Pancreas (tissue), 10 donors: ENCODE measurements around the gene UCP3. TPM values are rescaled to one million over a fixed set of nuclear protein-coding genes. Genes with fewer than 3 reads are reported as not detected.
A peak's percentile ranks its signal among the peaks of the same experiment; 100 is the strongest.
"Not testable (repeated sequence)": the region's sequence is repeated elsewhere in the genome, so short reads cannot be mapped to it uniquely, and the experiment has no call there.

ENCODE experiments used
- ATAC-seq, 4 donors: fragments of 200-7000 bp; cut with Tn5 transposase; one replicate each; pipeline versions ENCODE4 v1.8.0 to v1.9.1; 2020; ENCODE audit warnings: mild to moderate bottlenecking in 4 of 4, moderate library complexity in 4 of 4
- DNase-seq, 6 donors: peaks; one replicate each; pipeline ENCODE4 v3.0.0-alpha.2; 2020
- FAIRE-seq: peaks from 2 replicates; lab custom pipeline; 2012; peaks lifted over from hg19 to GRCh38; lab: Jason Lieb, UNC
- H3K27ac ChIP-seq, 4 donors: fragments of 200-600 bp; sonication (generic); 1 replicate in 3 of 4; 2 replicates in 1 of 4; pipeline versions ENCODE4 v1.5.0 to v1.8.0; 2020
- H3K27me3 ChIP-seq, 4 donors: fragments of 200-600 bp; one replicate each; pipeline ENCODE4 v1.8.0; 2021
- H3K36me3 ChIP-seq, 3 donors: fragments of 200-600 bp; sonication (generic) in 1 of 3; one replicate each; pipeline versions ENCODE4 v1.5.0 to v1.8.0; 2020 to 2021
- H3K4me1 ChIP-seq, 3 donors: fragments of 200-600 bp; one replicate each; pipeline ENCODE4 v1.8.0; 2021
- H3K4me3 ChIP-seq, 4 donors: fragments of 200-600 bp; sonication (generic) in 2 of 4; one replicate each; pipeline versions ENCODE4 v1.5.0 to v1.8.0; 2020 to 2021
- H3K9me3 ChIP-seq, 4 donors: fragments of 200-600 bp; one replicate each; pipeline ENCODE4 v1.8.0; 2021
- WGBS, 2 donors: extraction: QIAGEN DNeasy Blood & Tissue Kit; methylation state at CpG; one replicate each; pipeline ENCODE4 v1.1.7; 2013; 5-methylcytosine and 5-hydroxymethylcytosine counted together
- intact Hi-C, 3 donors: fragments of 100-400 bp; cut with DNase I; formaldehyde crosslinking; loops; one replicate each; pipeline versions ENCODE4 v1.11.1 to v1.14.2; 2022
- polyA plus RNA-seq, 2 donors: library from polyadenylated mRNA; stranded (reverse); fragments of 200-250 nt; gene quantifications; one replicate each; pipeline ENCODE4 v1.2.3, GENCODE V29; 2013
- total RNA-seq, 6 donors: library from RNA; stranded (reverse); fragmentation: NEBNext Ultra II Directional in 4 of 6; extraction: Animal tissue kit (Norgen Biotek cat#: 25700) in 4 of 6; gene quantifications; one replicate each; pipeline versions ENCODE4 v1.2.1 to v1.2.4, GENCODE V29; 2021 to 2023
- TF ChIP-seq, protein P1 (sequence below), 4 donors: fragments of 200-600 bp; sonication (generic) in 3 of 4; IDR thresholded peaks; one replicate each; pipeline versions ENCODE4 v1.5.0 to v1.8.0; 2021; ENCODE audit warnings: antibody characterized with exemption in 4 of 4
- donor health status: healthy with polysubstance abuse.
- donor health status: DM: no; HTN: no; CAD: no; lungs with moderate emphysema.
- donor health status: DM: no; HTN: no; CAD: no.
- donor health status: control.
- donor health status: control.
- donor health status: Bipolar disorder and iron deficiency.
- donor health status: DM: yes; HTN: yes; CAD: no.
- donor health status: DM: no; HTN: no; CAD: no.
- donor health status: DM: no; HTN: no; CAD: no.
- donor health status: DM: yes; HTN: yes; CAD: no.

Gene UCP3
- total and polyA plus RNA-seq, 8 donors = 0.32 to 2.0 (median 0.87) TPM

DNA sequence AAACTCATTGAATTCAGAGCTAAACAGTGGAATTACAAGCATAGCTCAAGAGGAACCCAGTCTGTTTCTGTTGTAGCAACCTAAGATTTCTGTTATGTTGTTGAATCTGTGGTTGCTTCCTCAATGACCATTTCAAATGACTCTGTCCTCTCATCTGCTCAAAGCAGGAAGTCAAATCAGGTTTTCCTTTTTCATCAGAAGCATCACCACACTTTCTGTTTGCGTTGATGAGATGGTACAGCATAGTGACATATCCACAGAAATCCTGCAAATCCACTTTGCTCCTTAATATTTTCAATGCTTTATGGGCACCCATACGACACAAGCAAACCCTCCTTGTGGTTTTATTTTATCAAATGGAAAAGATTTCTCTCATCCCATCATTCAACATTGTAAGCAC lies 13.6 kb downstream of the UCP3 start:
- Histone ChIP-seq H3K4me1 (no peaks in the 10 kb centered on the region), H3K9me3 (no peaks in the 10 kb centered on the region), H3K27me3 (no peaks in the 10 kb centered on the region), H3K36me3 (no peaks in the 10 kb centered on the region), H3K4me3 (no peak overlapping the region), H3K27ac (no peak overlapping the region)
- intact Hi-C loops = no loop called here
- WGBS, 2 donors = 81 to 85% methylated on average over 2 of the region's 2 CpGs
- TF ChIP-seq, protein P1, sequence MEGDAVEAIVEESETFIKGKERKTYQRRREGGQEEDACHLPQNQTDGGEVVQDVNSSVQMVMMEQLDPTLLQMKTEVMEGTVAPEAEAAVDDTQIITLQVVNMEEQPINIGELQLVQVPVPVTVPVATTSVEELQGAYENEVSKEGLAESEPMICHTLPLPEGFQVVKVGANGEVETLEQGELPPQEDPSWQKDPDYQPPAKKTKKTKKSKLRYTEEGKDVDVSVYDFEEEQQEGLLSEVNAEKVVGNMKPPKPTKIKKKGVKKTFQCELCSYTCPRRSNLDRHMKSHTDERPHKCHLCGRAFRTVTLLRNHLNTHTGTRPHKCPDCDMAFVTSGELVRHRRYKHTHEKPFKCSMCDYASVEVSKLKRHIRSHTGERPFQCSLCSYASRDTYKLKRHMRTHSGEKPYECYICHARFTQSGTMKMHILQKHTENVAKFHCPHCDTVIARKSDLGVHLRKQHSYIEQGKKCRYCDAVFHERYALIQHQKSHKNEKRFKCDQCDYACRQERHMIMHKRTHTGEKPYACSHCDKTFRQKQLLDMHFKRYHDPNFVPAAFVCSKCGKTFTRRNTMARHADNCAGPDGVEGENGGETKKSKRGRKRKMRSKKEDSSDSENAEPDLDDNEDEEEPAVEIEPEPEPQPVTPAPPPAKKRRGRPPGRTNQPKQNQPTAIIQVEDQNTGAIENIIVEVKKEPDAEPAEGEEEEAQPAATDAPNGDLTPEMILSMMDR (IDR thresholded peaks at IDR 0.05) = no peak
- ATAC-seq = peak in 2 of 4 donors; percentile 61 to 64
- no peak for DNase-seq
- FAIRE-seq = no peak

DNA sequence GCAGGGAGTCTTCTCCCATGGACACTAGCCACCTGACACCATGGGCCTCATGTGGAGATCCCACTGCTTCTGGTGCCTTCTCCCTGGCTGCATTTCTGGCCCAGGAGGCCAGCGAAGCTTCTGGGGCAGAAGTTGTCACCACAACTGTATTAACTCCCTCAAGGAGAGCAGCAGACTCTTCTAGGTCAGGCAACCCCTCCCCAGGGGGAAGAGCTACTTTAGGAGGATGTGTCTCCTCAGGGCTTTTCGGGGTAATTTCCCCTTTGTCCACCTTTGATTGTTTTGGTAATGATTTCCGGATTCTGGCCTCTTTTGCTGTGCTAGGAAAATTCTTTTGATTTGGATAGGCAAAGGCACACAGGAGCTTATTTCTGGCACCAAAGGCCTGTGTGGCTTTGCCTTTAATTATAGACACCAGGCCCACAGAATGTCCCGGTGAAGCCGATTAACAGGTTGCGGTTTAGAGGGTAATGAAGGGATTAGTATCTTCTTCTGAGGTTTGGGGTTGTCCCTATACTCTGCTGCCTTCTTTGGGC lies 17.3 kb downstream of the UCP3 start:
- ATAC-seq (no peak), DNase-seq (peak in 1 of 6 donors; percentile 6), FAIRE-seq (no peak)
- WGBS, 2 donors = 84 to 86% methylated on average over 6 of the region's 6 CpGs
- Histone ChIP-seq H3K27me3 (no peaks in the 10 kb centered on the region), H3K4me3 (no peak overlapping the region), H3K9me3 (no peaks in the 10 kb centered on the region), H3K36me3 (no peaks in the 10 kb centered on the region), H3K27ac (no peak overlapping the region), H3K4me1 (no peaks in the 10 kb centered on the region)
- intact Hi-C loops = no loop called here
- TF ChIP-seq, protein P1 (IDR thresholded peaks at IDR 0.05) = no peak

DNA sequence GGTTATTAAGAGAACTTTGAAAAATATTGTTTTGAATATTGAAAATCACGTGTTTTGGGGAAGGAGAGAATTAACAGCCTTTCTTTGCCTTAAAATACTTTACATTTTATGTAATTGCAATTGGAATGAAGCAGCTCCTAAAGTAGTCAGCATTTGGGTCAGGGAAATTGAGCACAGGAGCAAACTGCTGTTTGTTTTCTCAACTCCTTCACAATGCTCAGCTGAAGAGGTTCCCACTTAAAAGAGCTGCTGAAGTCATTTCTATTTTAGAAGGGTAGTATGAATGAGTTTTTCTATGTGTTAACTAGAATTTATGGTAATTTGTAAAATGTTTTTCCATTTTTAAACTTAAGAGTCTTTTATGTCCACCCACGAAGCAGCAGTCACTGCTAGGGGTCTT lies 18.2 kb downstream of the UCP3 start:
- no peak overlapping the region for H3K27ac ChIP-seq
- no peaks in the 10 kb centered on the region for H3K27me3 ChIP-seq
- DNase-seq (no peak), FAIRE-seq (no peak), ATAC-seq (no peak)
- H3K4me3 ChIP-seq = no peak overlapping the region
- H3K9me3 ChIP-seq = no peaks in the 10 kb centered on the region
- 68 to 83% methylated on average over 2 of the region's 2 CpGs for WGBS, 2 donors
- no peaks in the 10 kb centered on the region for H3K36me3 ChIP-seq
- H3K4me1 ChIP-seq = no peaks in the 10 kb centered on the region
- intact Hi-C loops = no loop called here
- TF ChIP-seq, protein P1 (IDR thresholded peaks at IDR 0.05) = no peak

DNA sequence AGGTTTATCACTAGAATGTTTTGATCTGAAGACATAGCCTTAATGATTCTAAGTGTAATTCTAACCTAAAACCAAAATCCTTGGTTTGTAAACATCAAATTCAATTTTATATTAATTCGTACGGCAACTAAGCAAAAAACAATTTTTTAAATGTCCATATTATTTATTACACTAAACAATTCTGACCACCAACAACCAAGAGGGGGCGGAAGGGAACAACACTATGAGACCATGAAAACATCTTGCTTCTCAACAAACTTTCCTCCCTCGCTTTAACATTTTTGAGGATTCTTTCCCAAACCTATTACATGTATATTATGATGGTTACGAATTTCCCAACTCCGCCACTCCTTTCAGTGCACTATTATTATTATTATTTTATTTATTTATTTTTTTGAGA lies 19.7 kb downstream of the UCP3 start:
- TF ChIP-seq, protein P1 (IDR thresholded peaks at IDR 0.05) = no peak
- no peak overlapping the region for H3K4me3 ChIP-seq
- intact Hi-C loops = no loop called here
- no peaks in the 10 kb centered on the region for H3K36me3 ChIP-seq
- H3K9me3 ChIP-seq = no peaks in the 10 kb centered on the region
- peaks cover 0 to 2% (median 0%) of the 10 kb centered on the region in 3 donors for H3K4me1 ChIP-seq
- H3K27me3 ChIP-seq = no peaks in the 10 kb centered on the region
- ATAC-seq (no peak), DNase-seq (no peak), FAIRE-seq (no peak)
- no peak overlapping the region for H3K27ac ChIP-seq
- 89 to 91% methylated on average over 6 of the region's 6 CpGs for WGBS, 2 donors

DNA sequence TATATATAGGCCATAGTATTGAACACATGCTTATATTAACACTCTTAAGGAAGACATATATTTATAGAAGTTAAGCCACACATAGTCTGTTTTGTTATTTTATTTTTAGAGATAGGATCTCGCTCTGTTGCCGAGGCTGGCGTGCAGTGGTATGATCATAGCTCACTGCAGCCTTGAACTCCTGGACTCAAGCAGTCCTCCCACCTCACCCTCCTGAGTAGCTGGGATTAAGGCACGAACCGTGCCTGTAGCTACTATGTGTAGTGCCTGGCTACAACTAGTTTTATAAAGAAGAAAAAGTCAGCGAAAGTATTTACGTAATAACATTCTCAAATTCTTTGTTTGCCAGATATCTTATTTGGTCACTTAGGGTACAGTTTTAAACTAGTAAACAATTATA lies 20.7 kb downstream of the UCP3 start:
- WGBS, 2 donors = 47 to 58% methylated on average over 7 of the region's 7 CpGs

DNA sequence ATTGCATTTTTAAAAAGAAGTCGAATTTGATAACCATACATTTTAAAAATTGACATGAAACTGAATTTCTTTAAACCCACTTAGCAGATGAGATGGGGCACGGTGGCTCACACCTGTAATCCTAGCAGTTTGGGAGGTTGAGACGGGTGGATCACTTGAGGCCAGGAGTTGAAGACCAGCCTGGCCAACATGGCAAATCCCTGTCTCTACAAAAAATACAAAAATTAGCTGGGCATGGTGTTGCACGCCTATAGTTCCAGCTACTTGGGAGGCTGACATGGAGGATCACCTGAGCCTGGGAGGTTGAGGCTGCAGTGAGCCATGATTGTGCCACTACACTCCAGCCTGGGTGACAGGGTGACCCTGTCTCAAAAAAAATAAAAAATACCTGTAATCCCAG lies 23.2 kb downstream of the UCP3 start:
- H3K27me3 ChIP-seq, H3K9me3 ChIP-seq, intact Hi-C loops, ATAC-seq, H3K36me3 ChIP-seq, H3K4me3 ChIP-seq, FAIRE-seq, H3K27ac ChIP-seq: not testable (repeated sequence)
- WGBS, 2 donors = 87 to 90% methylated on average over 4 of the region's 4 CpGs
- H3K4me1 ChIP-seq = peaks cover 0 to 16% (median 0%) of the 10 kb centered on the region in 3 donors
- peak in 1 of 6 donors; percentile 21 for DNase-seq

More for the DNA sequence above, 20.7 kb downstream of the UCP3 start:
- intact Hi-C loops = no loop called here
- H3K4me3 ChIP-seq = no peak overlapping the region
- no peaks in the 10 kb centered on the region for H3K27me3 ChIP-seq
- ATAC-seq (no peak), FAIRE-seq (no peak), DNase-seq (peak in 1 of 6 donors; percentile 10)
- TF ChIP-seq, protein P1 (IDR thresholded peaks at IDR 0.05) = no peak
- H3K36me3 ChIP-seq = no peaks in the 10 kb centered on the region
- no peaks in the 10 kb centered on the region for H3K9me3 ChIP-seq
- no peak overlapping the region for H3K27ac ChIP-seq
- H3K4me1 ChIP-seq = peaks cover 0 to 10% (median 0%) of the 10 kb centered on the region in 3 donors
